AG04450 (cell line): ENCODE measurements around the gene ACSM2B. TPM values are rescaled to one million over a fixed set of nuclear protein-coding genes. Genes with fewer than 3 reads are reported as not detected.
"Not testable (repeated sequence)": the region's sequence is repeated elsewhere in the genome, so short reads cannot be mapped to it uniquely, and the experiment has no call there.

Experiments
- CTCF ChIA-PET: fragments of 300-600, 350-600 bp; formaldehyde crosslinking; extraction: SDS; loops from one replicate; lab custom pipeline; 2022; ENCODE audit warnings: antibody characterized with exemption, inconsistent platforms; lab: Charles Lee
- POLR2A ChIA-PET: fragments of 350-600 bp; formaldehyde crosslinking; extraction: SDS; loops from one replicate; lab custom pipeline; 2021; ENCODE audit warnings: antibody characterized with exemption, inconsistent platforms; lab: Yijun Ruan, JAX
- DNase-seq: peaks from one replicate; pipeline ENCODE4 v3.0.0-alpha.2; 2011; ENCODE audit warnings: low read depth, low spot score
- H3K27ac ChIP-seq: one replicate; pipeline ENCODE4 v1.5.1; 2012; ENCODE audit warnings: low read depth, low read length, control low read depth
- H3K27me3 ChIP-seq: one replicate; pipeline ENCODE4 v1.6.0; 2012; ENCODE audit warnings: low read length; ENCODE audit not compliant: control insufficient read depth, insufficient read depth
- H3K4me3 ChIP-seq: 2 replicates; pipeline ENCODE4 v1.5.1; 2011; ENCODE audit warnings: mild to moderate bottlenecking, low read depth, low read length, control low read depth
- H3K9me3 ChIP-seq: 2 replicates; pipeline ENCODE4 v1.5.1; 2012; ENCODE audit warnings: low read length; ENCODE audit not compliant: control insufficient read depth, insufficient read depth
- CTCF ChIP-seq: IDR thresholded peaks from 2 replicates; pipeline ENCODE4 v1.5.1; 2011; ENCODE audit warnings: low read depth, low read length, control low read depth, inconsistent platforms
- polyA plus RNA-seq: library from polyadenylated mRNA; depleted of rRNA; stranded (reverse); fragments of >200 nt; gene quantifications from 2 replicates; pipeline ENCODE4 v1.2.3, GENCODE V29; 2011

ACSM2B gene
- polyA plus RNA-seq, 1 experiment: not detected

GRCh38 chr16:20517149-20517548, 59.0 kb downstream of the ACSM2B start:
- DNase-seq: no peak
- H3K27me3 ChIP-seq: no peaks in the 10 kb centered on the region
- H3K9me3 ChIP-seq: peaks cover 4% of the 10 kb centered on the region; the same call in 1 of the 2 replicates
- no peak overlapping the region for H3K4me3 ChIP-seq
- ChIA-PET POLR2A (no interaction called here), CTCF (no interaction called here)
- H3K27ac ChIP-seq: no peak overlapping the region
- TF ChIP-seq CTCF: no peak

- no peak overlapping the region for H3K27ac ChIP-seq
- ChIA-PET POLR2A (no interaction called here), CTCF (no interaction called here)
- no peak overlapping the region for H3K4me3 ChIP-seq
- no peaks in the 10 kb centered on the region for H3K27me3 ChIP-seq
- no peak for DNase-seq
- peaks cover 7% of the 10 kb centered on the region; the same call in 1 of the 2 replicates for H3K9me3 ChIP-seq
- TF ChIP-seq CTCF: no peak
Observed at GRCh38 chr16:20515688-20516090, 60.5 kb downstream of the ACSM2B start.

- no peaks in the 10 kb centered on the region for H3K27me3 ChIP-seq
- POLR2A ChIA-PET: no interaction called here
- no peak for TF ChIP-seq CTCF
- no peak for DNase-seq
- no peak overlapping the region for H3K4me3 ChIP-seq
- peaks cover 11% of the 10 kb centered on the region for H3K9me3 ChIP-seq
- CTCF ChIA-PET: no interaction called here
- H3K27ac ChIP-seq: no peak overlapping the region
Observed at GRCh38 chr16:20510323-20510722, 65.8 kb downstream of the ACSM2B start.

GRCh38 chr16:20507280-20507679, 68.9 kb downstream of the ACSM2B start:
- TF ChIP-seq CTCF: no peak
- no peak for DNase-seq
- Histone ChIP-seq H3K9me3 (peaks cover 16% of the 10 kb centered on the region), H3K27ac (no peak overlapping the region), H3K27me3 (no peaks in the 10 kb centered on the region), H3K4me3 (no peak overlapping the region)
- CTCF ChIA-PET: no interaction called here
- POLR2A ChIA-PET: no interaction called here

- POLR2A ChIA-PET: no interaction called here
- DNase-seq: no peak
- Histone ChIP-seq H3K9me3 (peaks cover 12% of the 10 kb centered on the region), H3K27ac (no peak overlapping the region), H3K4me3 (no peak overlapping the region), H3K27me3 (no peaks in the 10 kb centered on the region)
- no peak for TF ChIP-seq CTCF
- CTCF ChIA-PET: no interaction called here
Observed at GRCh38 chr16:20504418-20504817, 71.7 kb downstream of the ACSM2B start.

GRCh38 chr16:20491448-20491847, 84.7 kb downstream of the ACSM2B start:
- POLR2A ChIA-PET, CTCF ChIA-PET: not testable (repeated sequence)

GRCh38 chr16:20490994-20491393, 85.2 kb downstream of the ACSM2B start:
- POLR2A ChIA-PET, H3K9me3 ChIP-seq, H3K27ac ChIP-seq, H3K27me3 ChIP-seq, CTCF ChIA-PET, DNase-seq, H3K4me3 ChIP-seq: not testable (repeated sequence)

More at GRCh38 chr16:20491448-20491847, 84.7 kb downstream of the ACSM2B start:
- H3K27me3 ChIP-seq, H3K9me3 ChIP-seq, H3K4me3 ChIP-seq, H3K27ac ChIP-seq, DNase-seq: not testable (repeated sequence)
